Esophagus squamous epithelium (tissue), 5 donors: ENCODE data around the gene FLCN. TPM values are rescaled to one million over a fixed set of nuclear protein-coding genes. Genes with fewer than 3 reads are reported as not detected.

Experiments
- DNase-seq: peaks from one replicate; lab custom pipeline; 2025; lab: John Stamatoyannopoulos, UW
- H3K27ac ChIP-seq, 4 donors: fragments of 200-600 bp; sonication (generic); one replicate each; pipeline ENCODE4 v1.5.1; 2016 to 2019; ENCODE audit warnings: mild to moderate bottlenecking in 1 of 4
- H3K27me3 ChIP-seq, 4 donors: fragments of 200-600 bp; sonication (generic); 1 replicate in 3 of 4; 2 replicates in 1 of 4; pipeline versions ENCODE4 v1.5.1 to v1.6.0; 2017 to 2021; ENCODE audit warnings: antibody characterized with exemption in 1 of 4
- H3K36me3 ChIP-seq, 3 donors: fragments of 200-600 bp; sonication (generic); one replicate each; pipeline ENCODE4 v1.5.1; 2016 to 2019
- H3K4me1 ChIP-seq, 3 donors: fragments of 200-600 bp; sonication (generic); one replicate each; pipeline ENCODE4 v1.5.1; 2017 to 2019
- H3K4me3 ChIP-seq, 4 donors: fragments of 200-600 bp; sonication (generic); 1 replicate in 3 of 4; 2 replicates in 1 of 4; pipeline ENCODE4 v1.5.1; 2016 to 2019; ENCODE audit warnings: mild to moderate bottlenecking in 2 of 4, moderate library complexity in 1 of 4
- H3K9me3 ChIP-seq, 3 donors: fragments of 200-600 bp; sonication (generic); one replicate each; pipeline ENCODE4 v1.5.1; 2016 to 2019
- POLR2A ChIP-seq, 4 donors: fragments of 450-650 bp; IDR thresholded peaks; one replicate each; pipeline ENCODE4 v1.6.1; 2017; ENCODE audit warnings: antibody characterized with exemption in 4 of 4, mild to moderate bottlenecking in 4 of 4, moderate library complexity in 3 of 4
- WGBS, 2 donors: methylation state at CpG; one replicate each; pipeline ENCODE4 v1.1.5; 2018; 5-methylcytosine and 5-hydroxymethylcytosine counted together
- intact Hi-C: fragments of 100-400 bp; cut with DNase I; formaldehyde crosslinking; loops from one replicate; pipeline ENCODE4 v1.15.0; 2022
- total RNA-seq, 4 donors: library from RNA; depleted of rRNA; stranded (reverse); fragments of >200 nt; gene quantifications; one replicate each; pipeline ENCODE4 v1.1.0, GENCODE V29; 2016
- TF ChIP-seq, protein P1 (sequence below), 6 experiments: fragments of 450-650 bp in 4 of 6; fragments of 200-600 bp in 2 of 6; sonication (generic) in 2 of 6; IDR thresholded peaks; one replicate each; pipeline ENCODE4 v1.5.1; 2016 to 2019; ENCODE audit warnings: antibody characterized with exemption in 6 of 6, mild to moderate bottlenecking in 4 of 6, moderate library complexity in 4 of 6
- donor health status: DM: yes; HTN: yes; CAD: no.

FLCN gene
- total RNA-seq, 4 donors from 2014 or later: 11.6 to 27.5 (median 12.4) TPM

- TF ChIP-seq POLR2A (IDR thresholded peaks at IDR 0.05): no peak
- TF ChIP-seq, protein P1, sequence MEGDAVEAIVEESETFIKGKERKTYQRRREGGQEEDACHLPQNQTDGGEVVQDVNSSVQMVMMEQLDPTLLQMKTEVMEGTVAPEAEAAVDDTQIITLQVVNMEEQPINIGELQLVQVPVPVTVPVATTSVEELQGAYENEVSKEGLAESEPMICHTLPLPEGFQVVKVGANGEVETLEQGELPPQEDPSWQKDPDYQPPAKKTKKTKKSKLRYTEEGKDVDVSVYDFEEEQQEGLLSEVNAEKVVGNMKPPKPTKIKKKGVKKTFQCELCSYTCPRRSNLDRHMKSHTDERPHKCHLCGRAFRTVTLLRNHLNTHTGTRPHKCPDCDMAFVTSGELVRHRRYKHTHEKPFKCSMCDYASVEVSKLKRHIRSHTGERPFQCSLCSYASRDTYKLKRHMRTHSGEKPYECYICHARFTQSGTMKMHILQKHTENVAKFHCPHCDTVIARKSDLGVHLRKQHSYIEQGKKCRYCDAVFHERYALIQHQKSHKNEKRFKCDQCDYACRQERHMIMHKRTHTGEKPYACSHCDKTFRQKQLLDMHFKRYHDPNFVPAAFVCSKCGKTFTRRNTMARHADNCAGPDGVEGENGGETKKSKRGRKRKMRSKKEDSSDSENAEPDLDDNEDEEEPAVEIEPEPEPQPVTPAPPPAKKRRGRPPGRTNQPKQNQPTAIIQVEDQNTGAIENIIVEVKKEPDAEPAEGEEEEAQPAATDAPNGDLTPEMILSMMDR (IDR thresholded peaks at IDR 0.05): no peak
- intact Hi-C loops: no loop called here
- H3K27ac ChIP-seq: no peak overlapping the region
- no peaks in the 10 kb centered on the region for H3K27me3 ChIP-seq
- DNase-seq: no peak
- no peaks in the 10 kb centered on the region for H3K9me3 ChIP-seq
- WGBS, 2 donors: 100% methylated on average over 1 to 3 of the region's 10 CpGs
- H3K4me3 ChIP-seq: no peak overlapping the region
- H3K4me1 ChIP-seq: peaks cover 0 to 26% (median 14%) of the 10 kb centered on the region in 3 donors
- peaks cover 35 to 100% (median 54%) of the 10 kb centered on the region in 3 donors for H3K36me3 ChIP-seq
Measured at GRCh38 chr17:17167986-17168385, 69.0 kb downstream of the FLCN start.

DNA sequence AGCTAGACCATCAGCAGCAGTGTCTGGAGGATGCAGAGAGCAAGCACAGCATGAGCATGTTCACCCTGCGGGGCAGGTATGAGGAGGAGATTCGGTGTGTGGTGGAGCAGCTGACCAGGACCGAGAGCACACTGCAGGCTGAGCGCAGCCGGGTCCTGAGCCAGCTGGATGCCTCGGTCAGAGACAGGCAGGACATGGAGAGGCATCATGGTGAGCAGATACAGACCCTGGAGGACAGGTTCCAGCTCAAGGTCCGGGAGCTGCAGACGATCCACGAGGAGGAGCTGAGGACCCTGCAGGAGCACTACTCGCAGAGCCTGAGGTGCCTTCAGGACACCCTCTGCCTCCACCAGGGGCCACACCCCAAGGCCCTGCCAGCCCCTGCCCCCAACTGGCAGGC, 69.6 kb downstream of the FLCN start:
- TF ChIP-seq, protein P1 (IDR thresholded peaks at IDR 0.05): no peak
- TF ChIP-seq POLR2A (IDR thresholded peaks at IDR 0.05): no peak
- intact Hi-C loops: no loop called here
- Histone ChIP-seq H3K27ac (no peak overlapping the region), H3K9me3 (no peaks in the 10 kb centered on the region), H3K27me3 (no peaks in the 10 kb centered on the region), H3K4me1 (peaks cover 0 to 20% (median 13%) of the 10 kb centered on the region in 3 donors), H3K4me3 (no peak overlapping the region), H3K36me3 (peaks cover 35 to 100% (median 49%) of the 10 kb centered on the region in 3 donors)
- 85 to 95% methylated on average over 6 to 9 of the region's 10 CpGs for WGBS, 2 donors
- DNase-seq: no peak

DNA sequence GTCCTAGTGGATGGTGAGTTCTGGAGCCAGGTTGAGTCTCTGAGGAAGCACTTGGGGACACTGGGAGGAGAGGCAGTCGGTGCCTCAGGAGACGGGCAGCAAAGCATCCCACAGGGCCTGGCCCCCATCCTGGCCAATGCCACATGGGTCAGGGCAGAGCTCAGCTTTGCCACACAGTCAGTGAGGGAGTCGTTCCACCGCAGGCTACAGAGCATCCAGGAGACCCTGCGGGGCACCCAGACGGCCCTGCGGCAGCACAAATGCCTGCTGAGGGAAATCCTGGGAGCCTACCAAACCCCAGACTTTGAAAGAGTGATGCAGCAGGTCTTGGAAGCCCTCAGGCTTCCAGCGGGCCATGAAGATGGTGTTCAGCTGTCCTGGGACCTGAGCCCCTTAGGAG, 70.5 kb downstream of the FLCN start:
- WGBS, 2 donors: 67 to 94% methylated on average over 3 to 6 of the region's 8 CpGs
- intact Hi-C loops: no loop called here
- TF ChIP-seq, protein P1 (IDR thresholded peaks at IDR 0.05): no peak
- TF ChIP-seq POLR2A (IDR thresholded peaks at IDR 0.05): no peak
- Histone ChIP-seq H3K36me3 (peaks cover 43 to 100% (median 51%) of the 10 kb centered on the region in 3 donors), H3K27ac (no peak overlapping the region), H3K9me3 (no peaks in the 10 kb centered on the region), H3K4me1 (peaks cover 0 to 12% (median 11%) of the 10 kb centered on the region in 3 donors), H3K4me3 (no peak overlapping the region), H3K27me3 (no peaks in the 10 kb centered on the region)
- no peak for DNase-seq

DNA sequence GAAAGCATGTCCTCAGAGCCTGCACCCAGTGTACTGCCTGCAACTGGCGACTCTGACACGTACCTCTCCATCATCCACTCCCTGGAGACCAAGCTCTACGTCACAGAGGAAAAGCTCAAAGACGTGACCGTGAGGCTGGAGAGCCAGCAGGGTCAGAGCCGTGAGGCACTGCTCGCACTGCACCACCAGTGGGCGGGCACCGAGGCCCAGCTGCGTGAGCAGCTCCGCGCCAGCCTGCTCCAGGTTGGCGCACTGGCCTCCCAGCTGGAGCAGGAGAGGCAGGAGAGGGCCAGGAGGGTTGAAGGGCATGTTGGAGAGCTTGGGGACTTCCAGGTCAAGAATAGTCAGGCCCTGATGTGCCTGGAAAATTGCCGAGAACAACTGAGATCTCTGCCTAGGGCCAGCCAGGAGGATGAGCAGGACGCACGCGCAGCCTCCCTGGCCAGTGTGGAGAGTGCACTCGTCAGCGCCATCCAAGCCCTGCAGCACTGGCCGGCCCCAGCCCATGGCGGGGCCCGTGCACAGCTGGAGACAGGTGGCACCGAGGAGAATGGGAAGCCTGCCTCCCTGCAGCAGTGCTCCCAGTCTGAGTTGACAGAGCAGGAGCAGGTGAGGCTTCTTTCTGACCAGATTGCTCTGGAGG, 71.2 kb downstream of the FLCN start:
- no peak for TF ChIP-seq POLR2A (IDR thresholded peaks at IDR 0.05)
- TF ChIP-seq, protein P1 (IDR thresholded peaks at IDR 0.05): no peak
- Histone ChIP-seq H3K27me3 (no peaks in the 10 kb centered on the region), H3K4me3 (no peak overlapping the region), H3K27ac (no peak overlapping the region), H3K36me3 (peaks cover 49 to 100% (median 51%) of the 10 kb centered on the region in 3 donors), H3K4me1 (peaks cover 0 to 8% (median 7%) of the 10 kb centered on the region in 3 donors), H3K9me3 (no peaks in the 10 kb centered on the region)
- 93 to 94% methylated on average over 11 to 20 of the region's 23 CpGs for WGBS, 2 donors
- no peak for DNase-seq
- intact Hi-C loops: no loop called here

DNA sequence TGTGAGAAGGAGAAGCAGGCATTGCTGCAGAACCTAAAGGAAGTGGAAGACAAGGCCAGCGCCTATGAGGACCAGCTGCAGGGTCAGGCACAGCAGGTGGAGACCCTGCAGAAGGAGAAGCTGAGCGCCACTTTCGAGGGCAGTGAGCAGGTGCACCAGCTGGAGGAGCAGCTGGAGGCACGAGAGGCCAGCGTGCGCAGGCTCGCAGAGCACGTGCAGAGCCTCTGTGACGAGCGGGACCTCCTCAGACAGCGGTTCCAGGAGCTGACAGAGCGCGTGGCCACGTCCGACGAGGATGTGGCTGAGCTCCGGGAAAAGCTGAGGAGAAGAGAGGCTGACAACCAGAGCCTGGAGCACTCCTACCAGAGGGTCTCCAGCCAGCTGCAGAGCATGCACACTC, 72.3 kb downstream of the FLCN start:
- intact Hi-C loops: no loop called here
- no peaks in the 10 kb centered on the region for H3K9me3 ChIP-seq
- 95 to 97% methylated on average over 4 to 17 of the region's 17 CpGs for WGBS, 2 donors

More for the DNA sequence above, 72.3 kb downstream of the FLCN start:
- Histone ChIP-seq H3K4me1 (peaks cover 0 to 5% (median 0%) of the 10 kb centered on the region in 3 donors), H3K27me3 (no peaks in the 10 kb centered on the region), H3K27ac (no peak overlapping the region), H3K36me3 (peaks cover 51 to 100% (median 54%) of the 10 kb centered on the region in 3 donors), H3K4me3 (no peak overlapping the region)
- no peak for DNase-seq
- TF ChIP-seq, protein P1 (IDR thresholded peaks at IDR 0.05): no peak
- TF ChIP-seq POLR2A (IDR thresholded peaks at IDR 0.05): no peak
